SK-N-SH (cell line): ENCODE measurements around the gene RANBP10. TPM values are rescaled to one million over a fixed set of nuclear protein-coding genes. Genes with fewer than 3 reads are reported as not detected.
"Not testable (repeated sequence)": the region's sequence is repeated elsewhere in the genome, so short reads cannot be mapped to it uniquely, and the experiment has no call there.

Source experiments
- CTCF ChIA-PET: fragments of 300-600, 350-600 bp; formaldehyde crosslinking; extraction: SDS; loops from one replicate; lab custom pipeline; 2021; lab: Yijun Ruan, JAX
- POLR2A ChIA-PET: fragments of 350-600 bp; sonication (Branson Sonifier 250); formaldehyde crosslinking; extraction: SDS; loops from one replicate; lab custom pipeline; 2020; ENCODE audit warnings: antibody characterized with exemption, inconsistent platforms; lab: Yijun Ruan, JAX
- DNase-seq: peaks from one replicate; pipeline ENCODE4 v3.0.0; 2012
- H2AFZ ChIP-seq: fragments of 200-600 bp; sonication (generic); 2 replicates; pipeline ENCODE4 v1.8.1; 2016; ENCODE audit warnings: antibody characterized with exemption, mild to moderate bottlenecking, low read depth
- H3F3A ChIP-seq: fragments of 200-600 bp; sonication (generic); replicated peaks from 2 replicates; pipeline ENCODE3; 2016; ENCODE audit warnings: antibody characterized with exemption, mild to moderate bottlenecking; ENCODE audit not compliant: insufficient read depth
- H3K27ac ChIP-seq, 2 experiments: fragments of 200-500 bp in 1 of 2; fragments of 200-600 bp in 1 of 2; sonication (Bioruptor generic) in 1 of 2; sonication (generic), shearing (Covaris generic) in 1 of 2; 2 replicates each; pipeline versions ENCODE4 v1.5.1 to v1.6.1; 2014 to 2016; ENCODE audit warnings: low read depth in 2 of 2, inconsistent platforms in 1 of 2, low read length in 1 of 2, mild to moderate bottlenecking in 1 of 2, mixed read lengths in 1 of 2
- H3K27me3 ChIP-seq: fragments of 200-600 bp; sonication (generic), shearing (Covaris generic); 2 replicates; pipeline ENCODE4 v1.6.1; 2016; ENCODE audit warnings: mixed run types; ENCODE audit not compliant: insufficient read depth
- H3K36me3 ChIP-seq, 2 experiments: fragments of 200-500 bp in 1 of 2; fragments of 200-600 bp in 1 of 2; sonication (Bioruptor generic) in 1 of 2; sonication (generic) in 1 of 2; replicated peaks in 1 of 2; 2 replicates each; pipeline versions ENCODE3 to v1.5.1; 2014 to 2016; ENCODE audit warnings: low read length in 1 of 2, mild to moderate bottlenecking in 1 of 2; ENCODE audit not compliant: insufficient read depth in 2 of 2, control insufficient read depth in 1 of 2
- H3K4me1 ChIP-seq, 2 experiments: fragments of 200-500 bp in 1 of 2; fragments of 200-600 bp in 1 of 2; sonication (Bioruptor generic) in 1 of 2; sonication (generic), shearing (Covaris generic) in 1 of 2; 2 replicates each; pipeline versions ENCODE4 v1.5.1 to v1.6.1; 2014 to 2016; ENCODE audit warnings: low read depth in 1 of 2, low read length in 1 of 2, mixed run types in 1 of 2; ENCODE audit not compliant: insufficient read depth in 2 of 2, control insufficient read depth in 1 of 2
- H3K4me2 ChIP-seq: fragments of 200-600 bp; sonication (generic), shearing (Covaris generic); 2 replicates; pipeline ENCODE4 v1.6.1; 2017; ENCODE audit warnings: mixed run types
- H3K4me3 ChIP-seq, 2 experiments: fragments of 200-500 bp in 1 of 2; fragments of 200-600 bp in 1 of 2; sonication (Bioruptor generic) in 1 of 2; sonication (generic), shearing (Covaris generic) in 1 of 2; 2 replicates each; pipeline versions ENCODE4 v1.5.1 to v1.8.1; 2014 to 2016; ENCODE audit warnings: low read depth in 2 of 2, inconsistent platforms in 1 of 2, low read length in 1 of 2, mild to moderate bottlenecking in 1 of 2, mixed read lengths in 1 of 2, moderate library complexity in 1 of 2
- H3K79me2 ChIP-seq: fragments of 200-600 bp; sonication (generic); 2 replicates; pipeline ENCODE4 v1.8.1; 2017; ENCODE audit warnings: mild to moderate bottlenecking; ENCODE audit not compliant: insufficient read depth
- H3K9ac ChIP-seq: fragments of 200-600 bp; sonication (generic); 2 replicates; pipeline ENCODE4 v1.6.1; 2017; ENCODE audit warnings: mixed run types
- H3K9me2 ChIP-seq: fragments of 200-600 bp; sonication (generic); 2 replicates; pipeline ENCODE4 v1.6.1; 2017; ENCODE audit warnings: mixed run types
- H3K9me3 ChIP-seq: fragments of 200-600 bp; sonication (generic); 2 replicates; pipeline ENCODE4 v1.6.1; 2017; ENCODE audit warnings: mixed run types, mild to moderate bottlenecking, moderate library complexity
- H4K20me1 ChIP-seq: fragments of 200-600 bp; sonication (generic); 2 replicates; pipeline ENCODE4 v1.6.1; 2017; ENCODE audit warnings: mild to moderate bottlenecking, mixed run types; ENCODE audit not compliant: insufficient read depth
- CHD2 ChIP-seq: fragments of 150-350 bp; IDR thresholded peaks from 2 replicates; pipeline ENCODE4 v1.6.1; 2018; ENCODE audit warnings: low read length; ENCODE audit not compliant: partially characterized antibody
- ELF1 ChIP-seq: IDR thresholded peaks from 2 replicates; pipeline ENCODE4 v1.4.0; 2012
- EP300 ChIP-seq, 2 experiments: IDR thresholded peaks; 2 replicates each; pipeline versions ENCODE4 v1.4.0 to v1.6.1; 2012; ENCODE audit warnings: borderline replicate concordance in 1 of 2, low read depth in 1 of 2, low read length in 1 of 2
- FOXJ3 ChIP-seq: sonication (generic); formaldehyde crosslinking; IDR thresholded peaks from 2 replicates; pipeline ENCODE4 v1.5.1; 2020; ENCODE audit warnings: mild to moderate bottlenecking, missing genetic modification reagents
- GABPA ChIP-seq: IDR thresholded peaks from 2 replicates; pipeline ENCODE4 v1.4.0; 2012; ENCODE audit warnings: low read depth, mild to moderate bottlenecking
- GATA2 ChIP-seq: sonication (generic); formaldehyde crosslinking; IDR thresholded peaks from 2 replicates; pipeline ENCODE4 v1.5.0; 2020; ENCODE audit warnings: mild to moderate bottlenecking, missing genetic modification reagents
- JUND ChIP-seq: IDR thresholded peaks from 2 replicates; pipeline ENCODE4 v1.4.0; 2012
- NFIC ChIP-seq: IDR thresholded peaks from 2 replicates; pipeline ENCODE4 v1.4.0; 2012; ENCODE audit warnings: borderline replicate concordance
- RAD21 ChIP-seq: IDR thresholded peaks from 2 replicates; pipeline ENCODE4 v1.6.1; 2012; ENCODE audit warnings: mild to moderate bottlenecking, low read length
- RXRA ChIP-seq: IDR thresholded peaks from 2 replicates; pipeline ENCODE4 v1.4.0; 2012; ENCODE audit warnings: low read depth, mild to moderate bottlenecking, borderline replicate concordance
- TAF1 ChIP-seq: IDR thresholded peaks from 2 replicates; pipeline ENCODE4 v1.6.1; 2012; ENCODE audit warnings: low read depth, mild to moderate bottlenecking, low read length, moderate library complexity, borderline replicate concordance
- TCF12 ChIP-seq: IDR thresholded peaks from 2 replicates; pipeline ENCODE4 v1.4.0; 2012
- TEAD4 ChIP-seq: IDR thresholded peaks from 2 replicates; pipeline ENCODE4 v1.4.0; 2012; ENCODE audit warnings: mild to moderate bottlenecking, borderline replicate concordance; ENCODE audit not compliant: insufficient read depth
- WGBS: methylation state at CpG from one replicate; pipeline ENCODE4 v1.1.6; 2017; ENCODE audit warnings: low lambda C conversion rate; 5-methylcytosine and 5-hydroxymethylcytosine counted together
- polyA plus RNA-seq, 3 experiments: library from polyadenylated mRNA; depleted of rRNA; stranded (reverse); fragments of >200 nt; gene quantifications; 2 replicates each; pipeline ENCODE4 v1.2.3, GENCODE V29; 2012
- TF ChIP-seq, protein P1 (sequence below): fragments of 200-600 bp; sonication (generic); IDR thresholded peaks from 2 replicates; pipeline ENCODE4 v1.6.1; 2017; ENCODE audit warnings: antibody characterized with exemption, mild to moderate bottlenecking, moderate library complexity
- TF ChIP-seq, protein P2 (sequence below): IDR thresholded peaks from 2 replicates; pipeline ENCODE4; 2012
- TF ChIP-seq, protein P3 (sequence below): IDR thresholded peaks from 2 replicates; pipeline ENCODE4 v1.4.0; 2012; ENCODE audit warnings: low read depth, borderline replicate concordance
- TF ChIP-seq, protein P4 (sequence below): fragments of 150-350 bp; IDR thresholded peaks from 2 replicates; pipeline ENCODE4 v1.6.1; 2016; ENCODE audit warnings: mild to moderate bottlenecking, low read depth, low read length
- TF ChIP-seq, protein P5 (sequence below): fragments of 150-350 bp; IDR thresholded peaks from 2 replicates; pipeline ENCODE4 v1.6.1; 2017; ENCODE audit warnings: antibody characterized with exemption, low read length, low read depth, borderline replicate concordance

Gene RANBP10
- polyA plus RNA-seq, 1 of the 3 experiments (the other 2 are of a cell fraction) = 12.1 TPM

DNA sequence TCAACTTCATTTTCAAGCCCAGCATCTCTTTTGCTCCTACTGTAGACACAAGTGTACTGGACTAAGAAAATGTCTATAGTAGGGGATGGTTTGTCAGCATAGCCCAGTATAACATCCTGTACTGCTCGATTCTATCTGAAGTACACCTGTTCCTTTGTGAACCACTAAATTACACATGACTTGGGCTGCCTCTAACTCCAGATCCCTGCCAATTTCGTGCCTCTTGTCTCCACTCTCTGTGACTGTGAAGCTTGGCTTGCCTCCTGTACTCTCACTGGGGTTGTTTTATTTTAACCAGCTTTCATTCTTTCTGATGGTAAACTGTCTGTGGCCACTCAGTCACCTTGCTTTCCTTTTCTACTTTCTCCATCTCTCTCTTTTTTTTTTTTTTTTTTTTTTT lies 111.7 kb downstream of the RANBP10 start:
- Histone ChIP-seq H4K20me1 (no peaks in the 10 kb centered on the region), H3F3A (no peaks in the 10 kb centered on the region), H3K27me3 (no peaks in the 10 kb centered on the region), H3K4me2 (no peak overlapping the region), H3K9me3 (peaks cover 5% of the 10 kb centered on the region; the same call in 1 of the 2 replicates), H3K9me2 (no peaks in the 10 kb centered on the region), H3K27ac (no peak overlapping the region), H3K4me1 (no peaks in the 10 kb centered on the region), H3K4me3 (no peak overlapping the region), H3K9ac (no peak overlapping the region), H3K79me2 (peaks cover 54% of the 10 kb centered on the region), H3K36me3 (peaks cover 0 to 24% of the 10 kb centered on the region in 2 experiments), H2AFZ (no peak overlapping the region)
- no peak for DNase-seq
- ChIA-PET CTCF (interaction anchor here (0.7 to 1.0 kb wide), 2 partner anchors 11 to 22 kb away, joined by 3 read pairs; no protein-coding TSS in a partner anchor), POLR2A (no interaction called here)
- TF ChIP-seq FOXJ3 (CRISPR knock-in tag) = no peak
- TF ChIP-seq RXRA = no peak
- no peak for TF ChIP-seq ELF1
- no peak for TF ChIP-seq TEAD4
- TF ChIP-seq TAF1 = no peak
- no peak for TF ChIP-seq JUND
- no peak for TF ChIP-seq GATA2 (CRISPR knock-in tag)
- TF ChIP-seq NFIC = no peak
- TF ChIP-seq, protein P1, sequence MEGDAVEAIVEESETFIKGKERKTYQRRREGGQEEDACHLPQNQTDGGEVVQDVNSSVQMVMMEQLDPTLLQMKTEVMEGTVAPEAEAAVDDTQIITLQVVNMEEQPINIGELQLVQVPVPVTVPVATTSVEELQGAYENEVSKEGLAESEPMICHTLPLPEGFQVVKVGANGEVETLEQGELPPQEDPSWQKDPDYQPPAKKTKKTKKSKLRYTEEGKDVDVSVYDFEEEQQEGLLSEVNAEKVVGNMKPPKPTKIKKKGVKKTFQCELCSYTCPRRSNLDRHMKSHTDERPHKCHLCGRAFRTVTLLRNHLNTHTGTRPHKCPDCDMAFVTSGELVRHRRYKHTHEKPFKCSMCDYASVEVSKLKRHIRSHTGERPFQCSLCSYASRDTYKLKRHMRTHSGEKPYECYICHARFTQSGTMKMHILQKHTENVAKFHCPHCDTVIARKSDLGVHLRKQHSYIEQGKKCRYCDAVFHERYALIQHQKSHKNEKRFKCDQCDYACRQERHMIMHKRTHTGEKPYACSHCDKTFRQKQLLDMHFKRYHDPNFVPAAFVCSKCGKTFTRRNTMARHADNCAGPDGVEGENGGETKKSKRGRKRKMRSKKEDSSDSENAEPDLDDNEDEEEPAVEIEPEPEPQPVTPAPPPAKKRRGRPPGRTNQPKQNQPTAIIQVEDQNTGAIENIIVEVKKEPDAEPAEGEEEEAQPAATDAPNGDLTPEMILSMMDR = no peak
- TF ChIP-seq, protein P2, sequence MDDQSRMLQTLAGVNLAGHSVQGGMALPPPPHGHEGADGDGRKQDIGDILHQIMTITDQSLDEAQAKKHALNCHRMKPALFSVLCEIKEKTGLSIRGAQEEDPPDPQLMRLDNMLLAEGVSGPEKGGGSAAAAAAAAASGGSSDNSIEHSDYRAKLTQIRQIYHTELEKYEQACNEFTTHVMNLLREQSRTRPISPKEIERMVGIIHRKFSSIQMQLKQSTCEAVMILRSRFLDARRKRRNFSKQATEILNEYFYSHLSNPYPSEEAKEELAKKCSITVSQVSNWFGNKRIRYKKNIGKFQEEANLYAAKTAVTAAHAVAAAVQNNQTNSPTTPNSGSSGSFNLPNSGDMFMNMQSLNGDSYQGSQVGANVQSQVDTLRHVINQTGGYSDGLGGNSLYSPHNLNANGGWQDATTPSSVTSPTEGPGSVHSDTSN = no peak
- TF ChIP-seq, protein P3, sequence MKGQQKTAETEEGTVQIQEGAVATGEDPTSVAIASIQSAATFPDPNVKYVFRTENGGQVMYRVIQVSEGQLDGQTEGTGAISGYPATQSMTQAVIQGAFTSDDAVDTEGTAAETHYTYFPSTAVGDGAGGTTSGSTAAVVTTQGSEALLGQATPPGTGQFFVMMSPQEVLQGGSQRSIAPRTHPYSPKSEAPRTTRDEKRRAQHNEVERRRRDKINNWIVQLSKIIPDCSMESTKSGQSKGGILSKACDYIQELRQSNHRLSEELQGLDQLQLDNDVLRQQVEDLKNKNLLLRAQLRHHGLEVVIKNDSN = no peak
- no peak for TF ChIP-seq EP300 (IDR thresholded peaks at IDR 0.05; ENCODE audit: borderline replicate concordance in 1 of 2, low read depth in 1 of 2, low read length in 1 of 2)
- TF ChIP-seq CHD2 = no peak
- no peak for TF ChIP-seq GABPA
- TF ChIP-seq, protein P4, sequence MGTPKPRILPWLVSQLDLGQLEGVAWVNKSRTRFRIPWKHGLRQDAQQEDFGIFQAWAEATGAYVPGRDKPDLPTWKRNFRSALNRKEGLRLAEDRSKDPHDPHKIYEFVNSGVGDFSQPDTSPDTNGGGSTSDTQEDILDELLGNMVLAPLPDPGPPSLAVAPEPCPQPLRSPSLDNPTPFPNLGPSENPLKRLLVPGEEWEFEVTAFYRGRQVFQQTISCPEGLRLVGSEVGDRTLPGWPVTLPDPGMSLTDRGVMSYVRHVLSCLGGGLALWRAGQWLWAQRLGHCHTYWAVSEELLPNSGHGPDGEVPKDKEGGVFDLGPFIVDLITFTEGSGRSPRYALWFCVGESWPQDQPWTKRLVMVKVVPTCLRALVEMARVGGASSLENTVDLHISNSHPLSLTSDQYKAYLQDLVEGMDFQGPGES = no peak
- TF ChIP-seq, protein P5, sequence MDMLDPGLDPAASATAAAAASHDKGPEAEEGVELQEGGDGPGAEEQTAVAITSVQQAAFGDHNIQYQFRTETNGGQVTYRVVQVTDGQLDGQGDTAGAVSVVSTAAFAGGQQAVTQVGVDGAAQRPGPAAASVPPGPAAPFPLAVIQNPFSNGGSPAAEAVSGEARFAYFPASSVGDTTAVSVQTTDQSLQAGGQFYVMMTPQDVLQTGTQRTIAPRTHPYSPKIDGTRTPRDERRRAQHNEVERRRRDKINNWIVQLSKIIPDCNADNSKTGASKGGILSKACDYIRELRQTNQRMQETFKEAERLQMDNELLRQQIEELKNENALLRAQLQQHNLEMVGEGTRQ = no peak
- no peak for TF ChIP-seq RAD21
- no peak for TF ChIP-seq TCF12
- 87% methylated on average over 2 of the region's 2 CpGs for WGBS

DNA sequence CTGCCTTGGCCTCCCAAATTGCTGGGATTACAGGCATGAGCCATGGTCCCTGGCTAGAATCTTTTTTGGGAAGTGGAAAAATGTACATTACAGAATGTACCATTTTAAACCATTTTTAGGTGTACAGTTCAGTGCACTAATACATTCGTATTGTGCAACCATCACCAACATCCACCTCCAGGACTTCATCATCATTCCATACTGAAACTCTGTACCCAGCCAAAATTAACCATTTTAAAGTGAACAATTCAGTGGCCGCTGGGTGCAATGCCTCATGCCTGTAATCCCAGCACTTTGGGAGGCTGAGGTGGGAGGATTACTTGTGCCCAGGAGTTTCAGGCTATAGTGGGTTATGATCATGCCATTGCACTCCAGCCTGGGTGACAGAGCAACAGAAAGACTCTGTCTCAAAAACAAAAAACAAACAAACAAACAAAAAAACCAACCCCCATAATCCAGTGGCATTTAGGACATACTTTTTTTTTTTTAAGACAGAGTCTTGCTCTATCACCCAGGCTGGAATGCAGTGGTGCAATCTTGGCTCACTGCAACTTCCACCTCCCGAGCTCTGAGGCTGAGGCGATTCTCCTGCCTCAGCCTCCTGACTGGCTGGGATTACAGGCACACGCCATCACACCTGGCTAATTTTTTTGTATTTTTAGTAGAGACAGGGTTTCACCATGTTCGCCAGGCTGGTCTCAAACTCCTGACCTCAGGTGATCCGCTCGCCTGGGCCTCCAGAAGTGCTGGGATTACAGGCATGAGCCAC lies 112.7 kb downstream of the RANBP10 start:
- 96% methylated on average over 8 of the region's 8 CpGs for WGBS
- peaks cover 51% of the 10 kb centered on the region for H3K79me2 ChIP-seq
- POLR2A ChIA-PET = not testable (repeated sequence)

More for the DNA sequence above, 112.7 kb downstream of the RANBP10 start:
- not testable (repeated sequence) for H3F3A ChIP-seq, H3K4me2 ChIP-seq, H3K27ac ChIP-seq, H3K9ac ChIP-seq, DNase-seq, H4K20me1 ChIP-seq, H3K9me3 ChIP-seq, H2AFZ ChIP-seq, H3K4me3 ChIP-seq, H3K4me1 ChIP-seq, H3K27me3 ChIP-seq, H3K9me2 ChIP-seq
- peaks cover 0 to 15% of the 10 kb centered on the region in 2 experiments for H3K36me3 ChIP-seq
- CTCF ChIA-PET = interaction anchor here (1.0 kb wide), 1 partner anchor 173 kb away, joined by 3 read pairs; no protein-coding TSS in a partner anchor
